ENCODE results near the gene ZRANB1.
"Not testable (repeated sequence)": the region's sequence is repeated elsewhere in the genome, so short reads cannot be mapped to it uniquely, and the experiment has no call there.

ZRANB1 gene

GRCh38 chr10:124903111-124903510 is 38.8 kb upstream of the ZRANB1 start:
- TF ChIP-seq SUZ12 (IDR thresholded peaks at IDR 0.05; ENCODE audit: extremely low read depth, insufficient read depth, insufficient read length) (no peak), ZNF274 (IDR thresholded peaks at IDR 0.05; ENCODE audit: low read depth, low read length) (no peak)

GRCh38 chr10:124904796-124905195 is 37.1 kb upstream of the ZRANB1 start:
- Histone ChIP-seq H3K4me1 (ENCODE audit: insufficient read depth, insufficient read length) (no peaks in the 10 kb centered on the region), H3K36me3 (ENCODE audit: insufficient read depth, insufficient read length, low read length) (no peaks in the 10 kb centered on the region), H3K9me3 (ENCODE audit: insufficient read depth, low read length) (no peaks in the 10 kb centered on the region), H3K4me3 (ENCODE audit: insufficient read length, low read depth) (no peak overlapping the region), H3K9ac (ENCODE audit: insufficient read length, low read depth) (no peak overlapping the region), H3K27me3 (ENCODE audit: insufficient read depth, insufficient read length) (no peaks in the 10 kb centered on the region)
- no peak for DNase-seq (ENCODE audit: low read depth, low spot score)
- TF ChIP-seq ZNF274 (IDR thresholded peaks at IDR 0.05; ENCODE audit: low read depth, low read length) = no peak
- no peak for TF ChIP-seq SUZ12 (IDR thresholded peaks at IDR 0.05; ENCODE audit: extremely low read depth, insufficient read depth, insufficient read length)
- no peak for TF ChIP-seq YY1 (IDR thresholded peaks at IDR 0.05; ENCODE audit: insufficient read depth, insufficient read length)

More at GRCh38 chr10:124903111-124903510, 38.8 kb upstream of the ZRANB1 start:
- Histone ChIP-seq H3K36me3 (ENCODE audit: insufficient read depth, insufficient read length, low read length) (no peaks in the 10 kb centered on the region), H3K4me3 (ENCODE audit: insufficient read length, low read depth) (no peak overlapping the region), H3K9me3 (ENCODE audit: insufficient read depth, low read length) (no peaks in the 10 kb centered on the region), H3K9ac (ENCODE audit: insufficient read length, low read depth) (no peak overlapping the region), H3K4me1 (ENCODE audit: insufficient read depth, insufficient read length) (peaks cover 2% of the 10 kb centered on the region), H3K27me3 (ENCODE audit: insufficient read depth, insufficient read length) (no peaks in the 10 kb centered on the region)
- no peak for DNase-seq (ENCODE audit: low read depth, low spot score)

DNA sequence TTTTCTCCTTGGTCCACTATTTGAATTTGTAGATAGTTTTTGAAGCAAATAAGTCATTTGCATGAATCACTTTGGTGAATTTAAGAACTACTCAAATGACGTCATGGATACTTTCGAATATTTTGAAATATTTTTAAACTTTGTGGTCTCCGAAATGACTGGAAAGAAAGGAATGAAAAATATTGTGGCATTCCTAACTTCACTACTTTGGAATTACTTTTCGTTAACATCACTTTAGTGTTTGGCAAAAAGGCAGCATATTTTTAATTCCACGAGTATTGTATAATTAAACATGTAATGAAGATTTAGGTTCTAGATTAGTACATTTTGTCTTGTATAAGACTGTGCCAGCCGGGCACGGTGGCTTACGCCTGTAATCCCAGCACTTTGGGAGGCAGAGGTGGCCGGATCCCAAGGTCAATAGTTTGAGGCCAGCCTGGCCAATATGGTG is 35.3 kb upstream of the ZRANB1 start:
- no peak overlapping the region for H3K4me3 ChIP-seq (ENCODE audit: insufficient read length, low read depth)
- no peaks in the 10 kb centered on the region for H3K27me3 ChIP-seq (ENCODE audit: insufficient read depth, insufficient read length)
- no peaks in the 10 kb centered on the region for H3K36me3 ChIP-seq (ENCODE audit: insufficient read depth, insufficient read length, low read length)
- TF ChIP-seq ZNF274 (IDR thresholded peaks at IDR 0.05; ENCODE audit: low read depth, low read length) = no peak
- no peak for TF ChIP-seq SUZ12 (IDR thresholded peaks at IDR 0.05; ENCODE audit: extremely low read depth, insufficient read depth, insufficient read length)
- no peak for TF ChIP-seq YY1 (IDR thresholded peaks at IDR 0.05; ENCODE audit: insufficient read depth, insufficient read length)
- H3K4me1 ChIP-seq (ENCODE audit: insufficient read depth, insufficient read length) = no peaks in the 10 kb centered on the region
- H3K9me3 ChIP-seq (ENCODE audit: insufficient read depth, low read length) = no peaks in the 10 kb centered on the region
- no peak for DNase-seq (ENCODE audit: low read depth, low spot score)
- H3K9ac ChIP-seq (ENCODE audit: insufficient read length, low read depth) = no peak overlapping the region

GRCh38 chr10:124909563-124909962 is 32.4 kb upstream of the ZRANB1 start:
- TF ChIP-seq YY1 (IDR thresholded peaks at IDR 0.05; ENCODE audit: insufficient read depth, insufficient read length) = no peak
- no peak for TF ChIP-seq ZNF274 (IDR thresholded peaks at IDR 0.05; ENCODE audit: low read depth, low read length)
- no peak for TF ChIP-seq SUZ12 (IDR thresholded peaks at IDR 0.05; ENCODE audit: extremely low read depth, insufficient read depth, insufficient read length)
- Histone ChIP-seq H3K9me3 (ENCODE audit: insufficient read depth, low read length) (no peaks in the 10 kb centered on the region), H3K27me3 (ENCODE audit: insufficient read depth, insufficient read length) (no peaks in the 10 kb centered on the region), H3K4me1 (ENCODE audit: insufficient read depth, insufficient read length) (no peaks in the 10 kb centered on the region), H3K4me3 (ENCODE audit: insufficient read length, low read depth) (no peak overlapping the region), H3K36me3 (ENCODE audit: insufficient read depth, insufficient read length, low read length) (no peaks in the 10 kb centered on the region), H3K9ac (ENCODE audit: insufficient read length, low read depth) (no peak overlapping the region)
- no peak for DNase-seq (ENCODE audit: low read depth, low spot score)

- Histone ChIP-seq H3K27me3 (ENCODE audit: insufficient read depth, insufficient read length) (no peaks in the 10 kb centered on the region), H3K9ac (ENCODE audit: insufficient read length, low read depth) (no peak overlapping the region), H3K4me3 (ENCODE audit: insufficient read length, low read depth) (no peak overlapping the region), H3K36me3 (ENCODE audit: insufficient read depth, insufficient read length, low read length) (no peaks in the 10 kb centered on the region), H3K9me3 (ENCODE audit: insufficient read depth, low read length) (no peaks in the 10 kb centered on the region), H3K4me1 (ENCODE audit: insufficient read depth, insufficient read length) (no peaks in the 10 kb centered on the region)
- TF ChIP-seq SUZ12 (IDR thresholded peaks at IDR 0.05; ENCODE audit: extremely low read depth, insufficient read depth, insufficient read length) (no peak), ZNF274 (IDR thresholded peaks at IDR 0.05; ENCODE audit: low read depth, low read length) (no peak), YY1 (IDR thresholded peaks at IDR 0.05; ENCODE audit: insufficient read depth, insufficient read length) (no peak)
- no peak for DNase-seq (ENCODE audit: low read depth, low spot score)
Measured at GRCh38 chr10:124911124-124912067, 30.5 kb upstream of the ZRANB1 start.

GRCh38 chr10:124912101-124912886 is 29.6 kb upstream of the ZRANB1 start:
- no peaks in the 10 kb centered on the region for H3K27me3 ChIP-seq (ENCODE audit: insufficient read depth, insufficient read length)
- no peaks in the 10 kb centered on the region for H3K36me3 ChIP-seq (ENCODE audit: insufficient read depth, insufficient read length, low read length)
- no peaks in the 10 kb centered on the region for H3K4me1 ChIP-seq (ENCODE audit: insufficient read depth, insufficient read length)
- H3K9ac ChIP-seq (ENCODE audit: insufficient read length, low read depth) = no peak overlapping the region
- H3K9me3 ChIP-seq (ENCODE audit: insufficient read depth, low read length) = no peaks in the 10 kb centered on the region
- H3K4me3 ChIP-seq (ENCODE audit: insufficient read length, low read depth) = no peak overlapping the region
- no peak for DNase-seq (ENCODE audit: low read depth, low spot score)
- no peak for TF ChIP-seq YY1 (IDR thresholded peaks at IDR 0.05; ENCODE audit: insufficient read depth, insufficient read length)
- TF ChIP-seq ZNF274 (IDR thresholded peaks at IDR 0.05; ENCODE audit: low read depth, low read length) = no peak
- no peak for TF ChIP-seq SUZ12 (IDR thresholded peaks at IDR 0.05; ENCODE audit: extremely low read depth, insufficient read depth, insufficient read length)

DNA sequence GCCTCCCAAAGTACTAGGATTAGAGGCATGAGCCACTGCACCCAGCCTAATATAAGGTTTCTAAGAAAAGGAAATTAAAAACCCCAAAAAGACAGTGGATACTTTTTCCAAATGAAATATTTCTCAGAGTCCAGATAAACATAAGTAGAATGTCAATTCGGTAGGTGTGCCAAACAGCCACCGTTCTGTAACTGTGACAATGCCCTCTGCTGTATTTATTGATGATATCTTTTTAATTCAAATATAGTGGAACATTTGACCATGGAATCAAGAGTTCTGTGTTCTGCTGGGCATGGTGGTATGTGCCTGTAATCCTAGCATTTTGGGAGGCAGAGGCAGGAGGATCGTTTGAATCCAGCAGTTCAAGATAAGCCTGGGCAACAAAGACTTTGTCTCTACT is 28.8 kb upstream of the ZRANB1 start:
- H3K36me3 ChIP-seq (ENCODE audit: insufficient read depth, insufficient read length, low read length) = no peaks in the 10 kb centered on the region
- H3K4me3 ChIP-seq (ENCODE audit: insufficient read length, low read depth) = no peak overlapping the region
- no peak for DNase-seq (ENCODE audit: low read depth, low spot score)
- no peaks in the 10 kb centered on the region for H3K9me3 ChIP-seq (ENCODE audit: insufficient read depth, low read length)
- TF ChIP-seq YY1 (IDR thresholded peaks at IDR 0.05; ENCODE audit: insufficient read depth, insufficient read length) = no peak
- TF ChIP-seq ZNF274 (IDR thresholded peaks at IDR 0.05; ENCODE audit: low read depth, low read length) = no peak
- no peak for TF ChIP-seq SUZ12 (IDR thresholded peaks at IDR 0.05; ENCODE audit: extremely low read depth, insufficient read depth, insufficient read length)
- H3K27me3 ChIP-seq (ENCODE audit: insufficient read depth, insufficient read length) = no peaks in the 10 kb centered on the region
- no peaks in the 10 kb centered on the region for H3K4me1 ChIP-seq (ENCODE audit: insufficient read depth, insufficient read length)
- no peak overlapping the region for H3K9ac ChIP-seq (ENCODE audit: insufficient read length, low read depth)

DNA sequence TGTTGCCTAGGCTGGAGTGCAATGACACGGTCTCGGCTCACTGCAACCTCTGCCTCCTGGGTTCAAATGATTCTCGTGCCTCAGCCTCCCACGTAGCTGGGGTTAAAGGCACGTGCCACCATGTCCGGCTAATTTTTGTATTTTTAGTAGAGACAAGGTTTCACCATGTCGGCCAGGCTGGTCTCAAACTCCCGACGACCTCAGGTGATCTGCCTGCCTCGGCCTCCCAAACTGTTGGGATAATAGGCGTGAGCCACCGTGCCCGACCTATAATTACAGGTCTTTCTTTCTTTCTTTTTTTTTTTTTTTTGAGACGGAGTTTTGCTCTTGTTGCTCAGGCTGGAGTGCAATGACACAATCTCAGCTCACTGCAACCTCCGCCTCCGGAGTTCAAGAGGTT is 27.5 kb upstream of the ZRANB1 start:
- not testable (repeated sequence) for H3K9ac ChIP-seq (ENCODE audit: insufficient read length, low read depth); H3K9me3 ChIP-seq (ENCODE audit: insufficient read depth, low read length); DNase-seq (ENCODE audit: low read depth, low spot score); H3K4me3 ChIP-seq (ENCODE audit: insufficient read length, low read depth); H3K27me3 ChIP-seq (ENCODE audit: insufficient read depth, insufficient read length); H3K36me3 ChIP-seq (ENCODE audit: insufficient read depth, insufficient read length, low read length); H3K4me1 ChIP-seq (ENCODE audit: insufficient read depth, insufficient read length)

All from NT2/D1 (cell line).